Measurements from ENCODE around the gene OR2M7.
"Not testable (repeated sequence)": the region's sequence is repeated elsewhere in the genome, so short reads cannot be mapped to it uniquely, and the experiment has no call there.

OR2M7 gene

GRCh38 chr1:248324468-248324867, at the start of gene OR2M7:
Gene OR2M7 (minus strand): TSS chr1:248324568. CDS start chr1:248324568, 0 bp downstream.
- no peak for DNase-seq

DNA sequence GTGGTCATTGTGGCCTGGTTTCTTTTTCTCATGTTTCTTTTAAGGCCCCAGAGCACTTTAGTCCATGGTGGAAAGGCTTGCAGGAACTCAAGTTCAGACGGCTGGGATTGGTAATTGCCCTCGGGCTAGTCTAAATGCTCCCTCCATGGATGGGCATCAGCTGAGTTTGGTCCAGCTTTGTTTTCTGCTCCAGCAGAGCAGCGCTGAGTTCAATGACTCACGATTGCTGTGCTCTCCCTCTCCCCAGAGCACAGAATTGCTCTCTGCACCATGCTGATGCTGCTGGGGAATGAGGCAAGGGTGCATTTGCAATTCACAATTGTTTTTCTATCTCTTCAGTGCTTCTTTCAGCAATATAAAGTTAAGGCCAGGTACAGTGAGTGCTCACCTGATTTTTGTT, 49.4 kb upstream of the OR2M7 start:
- no peak for DNase-seq

DNA sequence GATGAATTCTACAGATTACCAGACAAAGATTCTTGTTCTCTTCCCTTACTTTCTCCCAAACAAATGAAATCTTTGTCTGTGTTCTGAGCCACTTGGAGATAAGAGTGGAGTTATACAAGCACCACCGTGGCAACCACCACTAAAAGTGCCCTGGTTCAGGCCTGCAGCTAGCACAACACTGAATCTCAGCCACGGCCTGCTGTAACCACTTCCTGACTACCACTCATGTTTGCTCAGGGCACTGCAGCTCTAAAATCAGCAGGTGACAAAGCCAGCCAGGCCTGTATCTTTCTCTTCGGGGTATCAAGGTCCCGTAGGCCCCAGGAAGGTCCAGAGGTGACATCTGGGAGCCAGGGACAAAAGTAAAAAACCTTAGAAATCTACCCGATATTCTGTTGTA, 48.0 kb upstream of the OR2M7 start:
- no peak for DNase-seq

DNA sequence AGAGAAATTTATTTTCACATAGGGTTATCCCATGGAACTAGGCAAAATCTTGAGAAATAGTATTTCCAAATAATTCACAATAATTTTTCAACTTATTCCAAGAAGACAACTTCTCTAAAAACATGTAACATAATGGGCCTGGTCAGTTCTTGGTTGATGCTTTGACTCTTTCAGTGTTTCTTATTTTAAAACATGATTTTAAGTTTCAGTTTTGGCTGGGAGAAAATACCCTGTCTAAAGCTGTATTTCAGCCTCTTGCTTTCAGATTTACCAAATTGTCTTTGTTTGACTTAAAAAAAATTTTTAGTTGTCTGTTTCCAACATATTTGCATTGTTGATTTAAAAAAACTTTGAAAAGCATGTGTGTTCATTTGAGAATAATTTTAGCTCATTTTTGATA, 42.2 kb upstream of the OR2M7 start:
- DNase-seq = no peak

GRCh38 chr1:248361121-248361715, 36.9 kb upstream of the OR2M7 start, which contains the start of gene OR2T4:
Gene OR2T4 (plus strand): TSS chr1:248361665. CDS start chr1:248361665, 0 bp downstream.
- no peak for DNase-seq

GRCh38 chr1:248359415-248359814, 35.0 kb upstream of the OR2M7 start:
- no peak for DNase-seq

DNA sequence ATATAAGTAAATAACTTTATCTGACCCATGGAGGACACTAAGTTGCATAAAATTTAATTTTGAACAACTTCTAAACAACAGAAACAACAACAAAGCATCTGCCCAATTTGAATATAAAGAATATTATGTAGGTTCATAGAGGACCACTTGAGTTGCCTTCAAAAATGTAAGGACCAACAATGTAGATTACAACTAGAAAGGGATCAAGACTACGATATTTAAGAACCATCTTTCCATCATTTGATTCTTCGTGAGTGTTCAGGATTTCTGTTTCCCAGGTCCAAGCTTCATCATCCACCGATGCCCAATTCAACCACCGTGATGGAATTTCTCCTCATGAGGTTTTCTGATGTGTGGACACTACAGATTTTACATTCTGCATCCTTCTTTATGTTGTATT, 24.1 kb upstream of the OR2M7 start, which contains the start of gene OR14C36:
TSS of gene OR14C36 (plus strand) at position 301 of the 400 bp plus-strand sequence. CDS start at position 301, 0 bp downstream.
- DNase-seq = no peak

DNA sequence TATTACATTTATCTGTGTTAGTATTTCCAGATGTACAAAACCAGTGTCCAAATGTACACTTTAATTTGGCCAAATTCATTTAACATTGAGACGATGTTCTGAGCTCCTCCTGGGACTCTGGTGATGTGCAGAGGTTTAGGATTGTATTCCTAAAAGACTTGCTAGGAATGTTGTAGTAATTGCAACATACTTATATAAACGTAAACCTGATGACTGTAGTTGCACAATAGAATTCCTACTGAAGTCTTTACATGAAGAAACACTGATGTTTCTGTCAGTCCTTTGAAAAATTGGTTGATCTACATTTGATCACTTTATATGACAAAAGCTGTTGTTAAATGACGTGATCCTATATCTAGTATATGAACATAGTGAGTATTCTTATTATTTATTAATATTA, 19.1 kb upstream of the OR2M7 start:
- DNase-seq = no peak

DNA sequence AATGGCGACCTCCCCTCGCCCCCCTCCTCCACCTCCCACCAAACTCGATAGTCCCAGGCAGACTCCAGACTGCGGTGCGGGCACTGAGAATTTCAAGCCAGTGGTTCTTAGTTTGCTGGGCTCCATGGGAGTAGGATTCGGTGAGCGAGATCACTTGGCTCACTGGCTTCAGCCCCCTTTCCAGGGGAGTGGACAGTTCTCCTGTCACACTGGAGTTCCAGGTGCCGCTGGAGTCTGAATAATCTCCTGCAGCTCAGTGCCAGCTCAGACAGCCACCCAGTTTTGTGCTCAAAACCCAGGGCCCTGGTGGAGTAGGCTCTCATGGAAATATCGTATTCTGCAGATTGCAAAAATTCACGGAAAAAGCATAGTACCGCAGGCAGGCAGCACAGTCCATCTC, 7.6 kb downstream of the OR2M7 start:
- no peak for DNase-seq

GRCh38 chr1:248306740-248307139, 17.6 kb downstream of the OR2M7 start:
- DNase-seq = not testable (repeated sequence)

DNA sequence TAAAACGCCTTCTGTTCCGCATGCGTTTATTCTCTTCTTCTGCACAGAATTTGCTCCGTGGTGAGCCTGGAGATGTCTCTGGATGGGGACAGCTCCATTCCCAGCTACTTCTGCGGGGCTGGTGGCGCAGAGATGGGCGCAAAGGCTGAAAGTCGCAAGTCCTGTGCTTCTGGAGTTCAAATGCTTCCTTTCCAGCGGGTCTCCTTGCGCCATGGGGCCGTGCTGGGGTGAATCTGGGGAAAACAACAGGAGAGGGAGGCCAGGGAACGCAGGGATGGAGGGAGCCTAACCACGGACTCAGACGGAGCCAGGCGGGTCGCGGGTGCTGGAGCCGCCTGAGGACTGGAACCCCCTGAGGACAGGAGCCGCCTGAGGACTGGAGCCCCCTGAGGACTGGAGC, 18.3 kb downstream of the OR2M7 start:
- no peak for DNase-seq

DNA sequence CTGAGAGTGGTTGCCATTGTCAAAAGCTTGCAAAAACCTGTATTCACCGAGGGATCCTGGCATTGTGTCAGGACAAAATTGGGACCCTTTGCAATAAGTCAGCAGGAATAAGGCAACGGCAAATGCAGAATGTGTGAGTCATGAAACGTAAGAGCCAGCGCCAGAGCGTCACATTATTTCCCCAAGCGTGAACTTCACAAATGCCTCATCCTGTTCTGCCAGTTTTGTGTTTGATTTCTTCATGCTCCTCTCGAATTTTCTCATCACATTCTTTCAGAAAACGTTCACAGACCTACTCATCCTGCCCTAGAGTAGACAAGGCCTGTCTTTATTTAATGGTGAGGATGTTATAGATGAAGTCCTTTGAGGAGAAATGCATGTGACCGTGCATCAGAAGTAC, 18.7 kb downstream of the OR2M7 start:
- DNase-seq = not testable (repeated sequence)

DNA sequence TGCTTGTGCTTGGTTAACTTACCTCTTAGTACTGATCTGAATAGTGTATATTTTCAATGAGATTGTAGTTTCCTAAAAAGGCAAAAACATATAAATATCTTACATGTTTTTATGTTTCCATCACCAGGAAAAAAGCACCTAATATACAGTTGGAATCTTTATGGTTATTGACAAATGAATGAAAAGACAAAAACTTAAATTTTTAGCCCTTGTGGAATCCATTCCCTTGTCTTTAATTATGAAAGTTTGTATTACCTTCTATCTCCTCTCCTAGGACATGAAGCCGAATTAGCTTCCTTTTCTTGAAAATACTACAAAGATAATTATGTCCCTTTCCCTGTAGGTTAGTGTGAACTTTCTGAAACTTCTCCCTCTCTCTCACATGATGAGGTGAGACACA, 21.0 kb downstream of the OR2M7 start, which contains the start of gene OR2T12:
TSS of gene OR2T12 (minus strand) at position 101 of the 400 bp plus-strand sequence. CDS start 7,846 bp downstream, outside the sequence.
- DNase-seq = no peak

- DNase-seq = no peak
Observed at GRCh38 chr1:248288391-248288790, 36.0 kb downstream of the OR2M7 start.

DNA sequence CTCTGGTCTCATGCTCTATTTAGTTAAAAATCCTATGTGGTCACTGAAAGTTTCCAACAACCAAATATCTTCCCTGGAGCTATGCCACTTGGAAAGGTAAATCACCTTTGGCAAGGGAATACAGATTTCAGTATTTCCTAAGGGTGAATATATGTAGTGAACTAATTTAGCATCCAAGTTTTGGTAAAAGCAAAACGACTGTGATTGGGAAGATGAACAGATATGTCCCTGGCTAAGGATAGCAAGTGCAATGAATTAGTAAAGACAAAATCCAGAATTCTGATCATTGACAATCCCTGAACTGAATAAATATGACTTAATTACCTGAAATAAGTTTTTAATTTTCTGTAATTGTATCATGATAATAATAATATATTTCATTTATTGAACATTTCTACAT, 46.5 kb downstream of the OR2M7 start, which contains the start of gene OR2T33:
TSS of gene OR2T33 (minus strand) at position 101 of the 400 bp plus-strand sequence. CDS start 4,162 bp downstream, outside the sequence.
- no peak for DNase-seq
